A673 (cell line): ENCODE data around the gene CYTH1. TPM values are rescaled to one million over a fixed set of nuclear protein-coding genes. Genes with fewer than 3 reads are reported as not detected.

ENCODE experiments used
- BruUV-seq: library from RNA; stranded (reverse); fragments of 400-500 nt; replicated peaks from 2 replicates; lab custom pipeline; 2021; lab: Mats Ljungman, UMichigan
- CTCF ChIA-PET: fragments of 300-600 bp; sonication (Branson Sonifier 250); formaldehyde crosslinking; loops from one replicate; lab custom pipeline; 2022; ENCODE audit warnings: antibody characterized with exemption; lab: Charles Lee
- POLR2A ChIA-PET: fragments of 300-600 bp; sonication (Branson Sonifier 250); formaldehyde crosslinking; loops from one replicate; lab custom pipeline; 2022; ENCODE audit warnings: antibody characterized with exemption; ENCODE audit not compliant: low non-redundant PET; lab: Charles Lee
- DNase-seq: peaks from one replicate; pipeline ENCODE4 v3.0.0-alpha.2; 2015; ENCODE audit warnings: low spot score
- H3K27ac ChIP-seq: fragments of 200-600 bp; sonication (generic); 2 replicates; pipeline ENCODE4 v1.5.1; 2016; ENCODE audit warnings: mixed run types, low read depth, mild to moderate bottlenecking, mixed read lengths, antibody characterized with exemption, low read length; ENCODE audit not compliant: poor library complexity, severe bottlenecking
- H3K27me3 ChIP-seq: fragments of 200-600 bp; sonication (generic); replicated peaks from 2 replicates; pipeline ENCODE4 v1.6.1; 2017; ENCODE audit warnings: mixed run types, low read depth, mild to moderate bottlenecking, mixed read lengths, antibody characterized with exemption, low read length; ENCODE audit not compliant: insufficient read depth, poor library complexity
- H3K36me3 ChIP-seq: fragments of 200-600 bp; sonication (generic); 2 replicates; pipeline ENCODE4 v1.6.1; 2016; ENCODE audit warnings: mixed run types, mild to moderate bottlenecking, mixed read lengths, antibody characterized with exemption, low read length; ENCODE audit not compliant: insufficient read depth, poor library complexity, severe bottlenecking
- H3K4me1 ChIP-seq: fragments of 200-600 bp; sonication (generic); 2 replicates; pipeline ENCODE4 v1.6.1; 2017; ENCODE audit warnings: mixed run types, mild to moderate bottlenecking, mixed read lengths, antibody characterized with exemption, low read length; ENCODE audit not compliant: insufficient read depth, poor library complexity, severe bottlenecking
- H3K4me3 ChIP-seq: fragments of 200-600 bp; sonication (generic); 2 replicates; pipeline ENCODE4 v1.5.1; 2016; ENCODE audit warnings: low read depth, mixed run types, mild to moderate bottlenecking, mixed read lengths, low read length; ENCODE audit not compliant: poor library complexity, severe bottlenecking
- H3K9me3 ChIP-seq: fragments of 200-600 bp; sonication (generic); 2 replicates; pipeline ENCODE4 v1.6.1; 2016; ENCODE audit warnings: mixed run types, low read depth, mild to moderate bottlenecking, mixed read lengths, antibody characterized with exemption, low read length; ENCODE audit not compliant: poor library complexity, severe bottlenecking
- CTCF ChIP-seq: fragments of 300-800, 200-600 bp; sonication (generic); conservative IDR thresholded peaks from 2 replicates; pipeline ENCODE4 v1.5.1; 2017; ENCODE audit warnings: low read depth, mild to moderate bottlenecking, antibody characterized with exemption, low read length, moderate library complexity, mixed read lengths
- EZH2 ChIP-seq: fragments of 200-600 bp; sonication (generic); IDR thresholded peaks from 2 replicates; pipeline ENCODE4 v1.6.1; 2017; ENCODE audit warnings: borderline replicate concordance, low read depth, mild to moderate bottlenecking, mixed read lengths, antibody characterized with exemption, low read length; ENCODE audit not compliant: poor library complexity, severe bottlenecking
- intact Hi-C: fragments of 100-400 bp; cut with micrococcal nuclease; formaldehyde crosslinking; loops from one replicate; pipeline ENCODE4 v1.10.0; 2022; ENCODE audit not compliant: unreplicated experiment
- total RNA-seq: library from RNA; stranded (reverse); gene quantifications from 2 replicates; pipeline ENCODE4 v1.2.3, GENCODE V29; 2021

Gene CYTH1
- total RNA-seq, 1 experiment from 2014 or later = 17.9 TPM

GRCh38 chr17:78789663-78790181 is 7.6 kb upstream of the CYTH1 start:
- Histone ChIP-seq H3K27ac (peak overlapping the region; percentile 63), H3K4me3 (no peak overlapping the region), H3K36me3 (no peaks in the 10 kb centered on the region), H3K27me3 (no peaks in the 10 kb centered on the region), H3K4me1 (peaks cover 28% of the 10 kb centered on the region), H3K9me3 (no peaks in the 10 kb centered on the region)
- no peak for TF ChIP-seq CTCF
- TF ChIP-seq EZH2 = no peak
- ChIA-PET POLR2A (interaction anchor here (0.5 kb wide), 1 partner anchor 282 kb away, joined by 3 read pairs; no protein-coding TSS in a partner anchor), CTCF (no interaction called here)
- no TSS peak for BruUV-seq
- intact Hi-C loops = no loop called here
- no peak for DNase-seq

GRCh38 chr17:78789149-78789662 is 7.1 kb upstream of the CYTH1 start:
- H3K9me3 ChIP-seq = no peaks in the 10 kb centered on the region
- ChIA-PET POLR2A (interaction anchor here (0.5 kb wide), 1 partner anchor 282 kb away, joined by 3 read pairs; no protein-coding TSS in a partner anchor), CTCF (no interaction called here)
- H3K27ac ChIP-seq = peak overlapping the region; percentile 63
- H3K4me1 ChIP-seq = peaks cover 28% of the 10 kb centered on the region
- no TSS peak for BruUV-seq
- DNase-seq = peak; percentile 89
- intact Hi-C loops = no loop called here
- H3K4me3 ChIP-seq = no peak overlapping the region
- no peaks in the 10 kb centered on the region for H3K36me3 ChIP-seq
- TF ChIP-seq CTCF (no peak), EZH2 (no peak)
- H3K27me3 ChIP-seq = no peaks in the 10 kb centered on the region

- DNase-seq = no peak
- ChIA-PET CTCF (no interaction called here), POLR2A (no interaction called here)
- BruUV-seq = no TSS peak
- Histone ChIP-seq H3K27ac (peak overlapping the region; percentile 63), H3K9me3 (no peaks in the 10 kb centered on the region), H3K4me3 (no peak overlapping the region), H3K4me1 (peaks cover 28% of the 10 kb centered on the region), H3K36me3 (no peaks in the 10 kb centered on the region), H3K27me3 (no peaks in the 10 kb centered on the region)
- TF ChIP-seq CTCF (no peak), EZH2 (no peak)
- intact Hi-C loops = no loop called here
Observed at GRCh38 chr17:78788451-78788850, 6.4 kb upstream of the CYTH1 start.
